HG02840 (cell line): ENCODE data around the gene RER1.

Experiments
- ATAC-seq: cut with Tn5 transposase; IDR thresholded peaks from one replicate; pipeline ENCODE4 v1.9.1; 2021; ENCODE audit warnings: mild to moderate bottlenecking, moderate library complexity, moderate number of reproducible peaks; ENCODE audit not compliant: unreplicated experiment, low FRiP score

RER1 gene

GRCh38 chr1:2386636-2387611 lies 4.7 kb upstream of the RER1 start:
- ATAC-seq = no peak

- ATAC-seq = no peak
These were observed 3.4 kb upstream of the RER1 start for GRCh38 chr1:2388004-2388913.

GRCh38 chr1:2389644-2390043 lies 2.0 kb upstream of the RER1 start:
- ATAC-seq = no peak

- peak; percentile 22 for ATAC-seq
These were observed 379 bp downstream of the RER1 start for GRCh38 chr1:2391931-2392509.

- no peak for ATAC-seq
These were observed 1.0 kb downstream of the RER1 start for GRCh38 chr1:2392686-2393085.

- no peak for ATAC-seq
These were observed 1.8 kb downstream of the RER1 start for GRCh38 chr1:2393471-2393877.

GRCh38 chr1:2394220-2394619 lies 2.6 kb downstream of the RER1 start:
- no peak for ATAC-seq

- ATAC-seq = no peak
These were observed 3.1 kb downstream of the RER1 start for GRCh38 chr1:2394761-2395160.

- no peak for ATAC-seq
These were observed 3.6 kb downstream of the RER1 start for GRCh38 chr1:2395245-2395644.

- ATAC-seq = no peak
These were observed 4.4 kb downstream of the RER1 start for GRCh38 chr1:2396059-2396458.

- ATAC-seq = no peak
These were observed 4.8 kb downstream of the RER1 start for GRCh38 chr1:2396476-2396875.

GRCh38 chr1:2397007-2397679 lies 5.5 kb downstream of the RER1 start:
- no peak for ATAC-seq

- ATAC-seq = no peak
These were observed 7.2 kb downstream of the RER1 start for GRCh38 chr1:2398871-2399270.

GRCh38 chr1:2399890-2400575 lies 8.4 kb downstream of the RER1 start:
- no peak for ATAC-seq

- ATAC-seq = no peak
These were observed 8.9 kb downstream of the RER1 start for GRCh38 chr1:2400576-2400909.

GRCh38 chr1:2400950-2401649 lies 9.5 kb downstream of the RER1 start:
- no peak for ATAC-seq

- no peak for ATAC-seq
These were observed 10.8 kb downstream of the RER1 start for GRCh38 chr1:2402420-2402819.

- ATAC-seq = no peak
These were observed 11.6 kb downstream of the RER1 start for GRCh38 chr1:2403273-2403672.

- no peak for ATAC-seq
These were observed 12.7 kb downstream of the RER1 start for GRCh38 chr1:2404142-2404889.
